ENCODE data around the gene AEBP2.

The AEBP2 gene

GRCh38 chr12:19444097-19444496, 4.8 kb downstream of the AEBP2 start:
- Histone ChIP-seq H3K27me3 (ENCODE audit: control insufficient read depth, insufficient read depth, low read length) (no peaks in the 10 kb centered on the region), H3K9me3 (ENCODE audit: control insufficient read depth, low read length) (no peaks in the 10 kb centered on the region), H3K27ac (no peak overlapping the region), H2AFZ (no peak overlapping the region), H3K9ac (no peak overlapping the region), H3K79me2 (peaks cover 63% of the 10 kb centered on the region), H3K4me3 (ENCODE audit: low read depth, low read length) (no peak overlapping the region), H3K36me3 (ENCODE audit: control insufficient read depth, insufficient read depth, low read length) (no peaks in the 10 kb centered on the region), H3K4me1 (peaks cover 6% of the 10 kb centered on the region), H3K4me2 (ENCODE audit: low read length) (no peak overlapping the region)
- TF ChIP-seq CTCF (IDR thresholded peaks at IDR 0.05), result no peak

GRCh38 chr12:19447386-19447785, 8.1 kb downstream of the AEBP2 start:
- Histone ChIP-seq H3K27me3 (ENCODE audit: control insufficient read depth, insufficient read depth, low read length) (no peaks in the 10 kb centered on the region), H3K9ac (no peak overlapping the region), H3K4me1 (peaks cover 3% of the 10 kb centered on the region), H3K9me3 (ENCODE audit: control insufficient read depth, low read length) (no peaks in the 10 kb centered on the region), H3K27ac (no peak overlapping the region), H3K4me3 (ENCODE audit: low read depth, low read length) (no peak overlapping the region), H3K79me2 (peaks cover 56% of the 10 kb centered on the region), H3K36me3 (ENCODE audit: control insufficient read depth, insufficient read depth, low read length) (no peaks in the 10 kb centered on the region), H2AFZ (no peak overlapping the region), H3K4me2 (ENCODE audit: low read length) (no peak overlapping the region)
- no peak for TF ChIP-seq CTCF (IDR thresholded peaks at IDR 0.05)

- H3K4me1 ChIP-seq, result peaks cover 3% of the 10 kb centered on the region
- no peaks in the 10 kb centered on the region for H3K9me3 ChIP-seq (ENCODE audit: control insufficient read depth, low read length)
- no peaks in the 10 kb centered on the region for H3K36me3 ChIP-seq (ENCODE audit: control insufficient read depth, insufficient read depth, low read length)
- no peak overlapping the region for H2AFZ ChIP-seq
- no peak overlapping the region for H3K9ac ChIP-seq
- H3K4me3 ChIP-seq (ENCODE audit: low read depth, low read length), result no peak overlapping the region
- no peak overlapping the region for H3K4me2 ChIP-seq (ENCODE audit: low read length)
- H3K79me2 ChIP-seq, result peaks cover 62% of the 10 kb centered on the region
- no peak for TF ChIP-seq CTCF (IDR thresholded peaks at IDR 0.05)
- no peak overlapping the region for H3K27ac ChIP-seq
- H3K27me3 ChIP-seq (ENCODE audit: control insufficient read depth, insufficient read depth, low read length), result no peaks in the 10 kb centered on the region
Measured at GRCh38 chr12:19449814-19450213, 10.5 kb downstream of the AEBP2 start.

- TF ChIP-seq CTCF (IDR thresholded peaks at IDR 0.05), result no peak
- H3K4me1 ChIP-seq, result peaks cover 3% of the 10 kb centered on the region
- no peak overlapping the region for H2AFZ ChIP-seq
- peaks cover 63% of the 10 kb centered on the region for H3K79me2 ChIP-seq
- no peak overlapping the region for H3K4me2 ChIP-seq (ENCODE audit: low read length)
- H3K9ac ChIP-seq, result no peak overlapping the region
- no peaks in the 10 kb centered on the region for H3K27me3 ChIP-seq (ENCODE audit: control insufficient read depth, insufficient read depth, low read length)
- H3K9me3 ChIP-seq (ENCODE audit: control insufficient read depth, low read length), result no peaks in the 10 kb centered on the region
- no peaks in the 10 kb centered on the region for H3K36me3 ChIP-seq (ENCODE audit: control insufficient read depth, insufficient read depth, low read length)
- H3K27ac ChIP-seq, result no peak overlapping the region
- no peak overlapping the region for H3K4me3 ChIP-seq (ENCODE audit: low read depth, low read length)
Measured at GRCh38 chr12:19450362-19450761, 11.1 kb downstream of the AEBP2 start.

GRCh38 chr12:19451196-19451595, 11.9 kb downstream of the AEBP2 start:
- no peaks in the 10 kb centered on the region for H3K36me3 ChIP-seq (ENCODE audit: control insufficient read depth, insufficient read depth, low read length)
- H3K9ac ChIP-seq, result no peak overlapping the region
- no peak overlapping the region for H3K27ac ChIP-seq
- H3K4me1 ChIP-seq, result peaks cover 3% of the 10 kb centered on the region
- no peak overlapping the region for H3K4me2 ChIP-seq (ENCODE audit: low read length)
- H3K4me3 ChIP-seq (ENCODE audit: low read depth, low read length), result no peak overlapping the region
- H2AFZ ChIP-seq, result no peak overlapping the region
- no peak for TF ChIP-seq CTCF (IDR thresholded peaks at IDR 0.05)
- peaks cover 62% of the 10 kb centered on the region for H3K79me2 ChIP-seq
- no peaks in the 10 kb centered on the region for H3K27me3 ChIP-seq (ENCODE audit: control insufficient read depth, insufficient read depth, low read length)
- no peaks in the 10 kb centered on the region for H3K9me3 ChIP-seq (ENCODE audit: control insufficient read depth, low read length)
